Lower leg skin (tissue), 3 donors: Measurements from ENCODE around the gene IL1R1.

Experiments used
- POLR2A ChIP-seq, 2 donors: fragments of 450-650 bp; IDR thresholded peaks; one replicate each; pipeline ENCODE4 v1.6.1; 2016 to 2017; ENCODE audit warnings: antibody characterized with exemption in 2 of 2, mild to moderate bottlenecking in 1 of 2, moderate library complexity in 1 of 2
- TF ChIP-seq, protein P1 (sequence below), 3 donors: fragments of 450-650 bp; IDR thresholded peaks; one replicate each; pipeline ENCODE4 v1.5.1; 2016; ENCODE audit warnings: antibody characterized with exemption in 3 of 3, mild to moderate bottlenecking in 3 of 3, moderate library complexity in 2 of 3

DNA sequence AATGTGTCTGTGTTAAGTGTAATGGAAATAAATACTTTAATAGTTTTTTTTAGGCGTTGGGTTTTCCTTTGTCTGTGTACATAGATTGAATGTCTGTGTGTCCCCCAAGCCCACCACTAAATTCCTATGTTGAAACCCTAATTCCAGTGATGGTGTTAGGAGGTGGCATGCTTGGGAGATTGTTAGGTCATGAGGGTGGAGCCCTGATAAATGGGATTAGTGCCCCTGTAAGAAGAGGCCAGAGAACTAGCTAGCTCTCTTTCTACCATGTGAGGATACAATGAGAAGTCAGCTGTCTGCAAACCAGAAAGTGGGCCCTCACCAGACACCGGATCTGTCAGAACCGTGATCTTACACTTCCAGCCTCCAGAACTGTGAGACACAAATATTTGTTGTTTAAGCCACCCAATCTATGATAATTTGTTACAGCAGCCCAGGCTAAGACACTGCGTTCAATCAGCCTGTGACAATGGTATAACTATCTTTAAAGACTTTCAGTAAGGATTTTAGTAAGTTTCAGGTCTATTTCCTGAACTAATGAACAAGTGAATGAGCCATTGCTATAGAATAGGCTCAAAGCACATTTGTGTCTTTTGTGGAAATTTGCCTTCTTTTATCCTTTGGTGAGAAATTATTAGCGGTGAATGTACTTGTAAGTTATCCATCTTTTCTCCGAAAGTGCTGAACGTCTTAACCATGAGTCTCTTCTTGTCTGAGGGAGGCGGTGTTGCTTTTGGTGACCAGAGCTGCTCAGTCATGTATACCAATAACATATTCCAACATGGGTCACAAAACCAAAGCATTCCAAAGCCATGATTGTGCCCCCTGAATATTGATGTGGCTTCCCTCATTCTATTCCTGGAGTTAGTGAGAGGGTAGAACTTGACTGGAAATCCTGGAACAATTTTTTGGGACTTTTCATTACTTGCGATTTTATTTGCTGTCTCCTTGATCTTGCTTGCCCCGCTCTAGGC lies 29.6 kb upstream of the IL1R1 start:
- TF ChIP-seq, protein P1, sequence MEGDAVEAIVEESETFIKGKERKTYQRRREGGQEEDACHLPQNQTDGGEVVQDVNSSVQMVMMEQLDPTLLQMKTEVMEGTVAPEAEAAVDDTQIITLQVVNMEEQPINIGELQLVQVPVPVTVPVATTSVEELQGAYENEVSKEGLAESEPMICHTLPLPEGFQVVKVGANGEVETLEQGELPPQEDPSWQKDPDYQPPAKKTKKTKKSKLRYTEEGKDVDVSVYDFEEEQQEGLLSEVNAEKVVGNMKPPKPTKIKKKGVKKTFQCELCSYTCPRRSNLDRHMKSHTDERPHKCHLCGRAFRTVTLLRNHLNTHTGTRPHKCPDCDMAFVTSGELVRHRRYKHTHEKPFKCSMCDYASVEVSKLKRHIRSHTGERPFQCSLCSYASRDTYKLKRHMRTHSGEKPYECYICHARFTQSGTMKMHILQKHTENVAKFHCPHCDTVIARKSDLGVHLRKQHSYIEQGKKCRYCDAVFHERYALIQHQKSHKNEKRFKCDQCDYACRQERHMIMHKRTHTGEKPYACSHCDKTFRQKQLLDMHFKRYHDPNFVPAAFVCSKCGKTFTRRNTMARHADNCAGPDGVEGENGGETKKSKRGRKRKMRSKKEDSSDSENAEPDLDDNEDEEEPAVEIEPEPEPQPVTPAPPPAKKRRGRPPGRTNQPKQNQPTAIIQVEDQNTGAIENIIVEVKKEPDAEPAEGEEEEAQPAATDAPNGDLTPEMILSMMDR (IDR thresholded peaks at IDR 0.05): no peak
- TF ChIP-seq POLR2A (IDR thresholded peaks at IDR 0.05): no peak
